Measurements from ENCODE around the gene UNK.

Gene UNK

GRCh38 chr17:75840799-75841164 lies 56.2 kb downstream of the UNK start:
- no peak for ATAC-seq
- TF ChIP-seq ZNF8 (CRISPR knock-in tag; IDR thresholded peaks at IDR 0.05), result no peak
- TF ChIP-seq GLIS3 (CRISPR knock-in tag; IDR thresholded peaks at IDR 0.05), result no peak
- no peak for TF ChIP-seq CREB5 (CRISPR knock-in tag; IDR thresholded peaks at IDR 0.05; ENCODE audit: low read depth)
- no peak for TF ChIP-seq CSRNP3 (CRISPR knock-in tag; IDR thresholded peaks at IDR 0.05)
- TF ChIP-seq SNAI2 (CRISPR knock-in tag; IDR thresholded peaks at IDR 0.05), result no peak
- no peak for TF ChIP-seq ISL1 (CRISPR knock-in tag; IDR thresholded peaks at IDR 0.05)
- TF ChIP-seq ZNF565 (CRISPR knock-in tag; conservative IDR thresholded peaks at IDR 0.05; ENCODE audit: low read depth), result no peak
- TF ChIP-seq PATZ1 (CRISPR knock-in tag; IDR thresholded peaks at IDR 0.05; ENCODE audit: borderline replicate concordance), result no peak

GRCh38 chr17:75842411-75842810 lies 57.8 kb downstream of the UNK start:
- ATAC-seq, result no peak
- no peak for TF ChIP-seq GLIS3 (CRISPR knock-in tag; IDR thresholded peaks at IDR 0.05)
- TF ChIP-seq TOX (CRISPR knock-in tag; IDR thresholded peaks at IDR 0.05; ENCODE audit: borderline replicate concordance), result no peak
- TF ChIP-seq ARNTL (CRISPR knock-in tag; IDR thresholded peaks at IDR 0.05; ENCODE audit: borderline replicate concordance, low read depth), result no peak
- TF ChIP-seq CSDC2 (CRISPR knock-in tag; IDR thresholded peaks at IDR 0.05), result no peak
- TF ChIP-seq OSR1 (CRISPR knock-in tag; IDR thresholded peaks at IDR 0.05), result no peak
- TF ChIP-seq ZNF8 (CRISPR knock-in tag; IDR thresholded peaks at IDR 0.05), result no peak
- no peak for TF ChIP-seq RARB (CRISPR knock-in tag; IDR thresholded peaks at IDR 0.05)
- no peak for TF ChIP-seq ZNF70 (CRISPR knock-in tag; IDR thresholded peaks at IDR 0.05)
- TF ChIP-seq CREB5 (CRISPR knock-in tag; IDR thresholded peaks at IDR 0.05; ENCODE audit: low read depth), result no peak
- no peak for TF ChIP-seq ZFP30 (CRISPR knock-in tag; IDR thresholded peaks at IDR 0.05)
- no peak for TF ChIP-seq CSRNP3 (CRISPR knock-in tag; IDR thresholded peaks at IDR 0.05)
- no peak for TF ChIP-seq ZFP3 (CRISPR knock-in tag; IDR thresholded peaks at IDR 0.05)

GRCh38 chr17:75842963-75843576 lies 58.5 kb downstream of the UNK start:
- ATAC-seq, result no peak
- TF ChIP-seq ZC3H10 (CRISPR knock-in tag; IDR thresholded peaks at IDR 0.05), result no peak
- no peak for TF ChIP-seq SNAI2 (CRISPR knock-in tag; IDR thresholded peaks at IDR 0.05)
- no peak for TF ChIP-seq ZNF565 (CRISPR knock-in tag; conservative IDR thresholded peaks at IDR 0.05; ENCODE audit: low read depth)
- TF ChIP-seq TOX (CRISPR knock-in tag; IDR thresholded peaks at IDR 0.05; ENCODE audit: borderline replicate concordance), result no peak
- TF ChIP-seq ZNF70 (CRISPR knock-in tag; IDR thresholded peaks at IDR 0.05), result no peak
- no peak for TF ChIP-seq PPARA (CRISPR knock-in tag; IDR thresholded peaks at IDR 0.05; ENCODE audit: borderline replicate concordance)
- TF ChIP-seq ISL1 (CRISPR knock-in tag; IDR thresholded peaks at IDR 0.05), result no peak

GRCh38 chr17:75843577-75844529 lies 59.2 kb downstream of the UNK start, which contains the start of gene UNC13D:
Gene UNC13D (minus strand): TSS chr17:75844404. CDS start chr17:75844337, 67 bp downstream.
- ATAC-seq, result peak; percentile 4; the same call in 2 of the 3 replicates
- TF ChIP-seq POU6F1 (CRISPR knock-in tag; IDR thresholded peaks at IDR 0.05; ENCODE audit: borderline replicate concordance, low read depth), result no peak
- peak; percentile 29; the same call in 1 of the 2 replicates for TF ChIP-seq ZFP3 (CRISPR knock-in tag; IDR thresholded peaks at IDR 0.05)
- TF ChIP-seq ZNF8 (CRISPR knock-in tag; IDR thresholded peaks at IDR 0.05), result no peak
- TF ChIP-seq ZNF70 (CRISPR knock-in tag; IDR thresholded peaks at IDR 0.05), result 0 out of 2 replicates have a peak, but pooled peaks have one; percentile 25
- no peak for TF ChIP-seq ARNTL (CRISPR knock-in tag; IDR thresholded peaks at IDR 0.05; ENCODE audit: borderline replicate concordance, low read depth)
- no peak for TF ChIP-seq TCF4 (CRISPR knock-in tag; IDR thresholded peaks at IDR 0.05; ENCODE audit: borderline replicate concordance)
- no peak for TF ChIP-seq CREB5 (CRISPR knock-in tag; IDR thresholded peaks at IDR 0.05; ENCODE audit: low read depth)
- TF ChIP-seq SNAI2 (CRISPR knock-in tag; IDR thresholded peaks at IDR 0.05), result no peak
- TF ChIP-seq TOX (CRISPR knock-in tag; IDR thresholded peaks at IDR 0.05; ENCODE audit: borderline replicate concordance), result no peak
- no peak for TF ChIP-seq RARB (CRISPR knock-in tag; IDR thresholded peaks at IDR 0.05)

Data from SK-N-SH treated with all-trans-retinoic acid at 6 μM for 48 hours (cell line).